ENCODE measurements around the gene RDH12.

DNA sequence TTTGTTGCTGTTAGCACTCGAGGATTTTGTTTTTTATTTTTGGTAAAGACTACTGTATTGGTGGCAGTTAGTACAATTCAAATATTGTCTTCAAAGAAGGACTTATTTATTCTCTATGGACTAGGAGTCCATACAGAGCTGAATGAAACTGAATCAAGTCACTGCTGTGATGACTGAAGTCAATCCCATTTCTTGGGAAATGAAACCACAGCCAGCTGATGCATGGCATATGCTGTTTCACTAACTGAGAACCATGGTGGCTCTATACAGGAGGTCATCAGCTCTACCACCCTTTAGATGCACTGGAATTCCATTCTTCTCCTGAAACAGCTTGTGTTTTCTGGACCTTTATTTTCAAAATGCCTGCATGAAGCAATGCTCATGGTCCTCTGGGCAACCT, 49.5 kb upstream of the RDH12 start:
- TF ChIP-seq EZH2 (IDR thresholded peaks at IDR 0.05; ENCODE audit: borderline replicate concordance, low read depth, low read length, severe bottlenecking) (no peak), POLR2A (IDR thresholded peaks at IDR 0.05; ENCODE audit: low read depth, low read length) (no peak), POLR2AphosphoS5 (IDR thresholded peaks at IDR 0.05; ENCODE audit: insufficient read depth, low read depth, low read length) (no peak), GATA2 (IDR thresholded peaks at IDR 0.05; ENCODE audit: insufficient read depth, insufficient read length, low read depth, low read length) (no peak), FOS (IDR thresholded peaks at IDR 0.05; ENCODE audit: borderline replicate concordance, insufficient read depth, low read length) (no peak)
- TF ChIP-seq, protein P1, sequence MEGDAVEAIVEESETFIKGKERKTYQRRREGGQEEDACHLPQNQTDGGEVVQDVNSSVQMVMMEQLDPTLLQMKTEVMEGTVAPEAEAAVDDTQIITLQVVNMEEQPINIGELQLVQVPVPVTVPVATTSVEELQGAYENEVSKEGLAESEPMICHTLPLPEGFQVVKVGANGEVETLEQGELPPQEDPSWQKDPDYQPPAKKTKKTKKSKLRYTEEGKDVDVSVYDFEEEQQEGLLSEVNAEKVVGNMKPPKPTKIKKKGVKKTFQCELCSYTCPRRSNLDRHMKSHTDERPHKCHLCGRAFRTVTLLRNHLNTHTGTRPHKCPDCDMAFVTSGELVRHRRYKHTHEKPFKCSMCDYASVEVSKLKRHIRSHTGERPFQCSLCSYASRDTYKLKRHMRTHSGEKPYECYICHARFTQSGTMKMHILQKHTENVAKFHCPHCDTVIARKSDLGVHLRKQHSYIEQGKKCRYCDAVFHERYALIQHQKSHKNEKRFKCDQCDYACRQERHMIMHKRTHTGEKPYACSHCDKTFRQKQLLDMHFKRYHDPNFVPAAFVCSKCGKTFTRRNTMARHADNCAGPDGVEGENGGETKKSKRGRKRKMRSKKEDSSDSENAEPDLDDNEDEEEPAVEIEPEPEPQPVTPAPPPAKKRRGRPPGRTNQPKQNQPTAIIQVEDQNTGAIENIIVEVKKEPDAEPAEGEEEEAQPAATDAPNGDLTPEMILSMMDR (IDR thresholded peaks at IDR 0.05; ENCODE audit: extremely low read depth in 1 of 2, insufficient read depth in 1 of 2, low read depth in 1 of 2, low read length in 2 of 2): no peak
- TF ChIP-seq, protein P2, sequence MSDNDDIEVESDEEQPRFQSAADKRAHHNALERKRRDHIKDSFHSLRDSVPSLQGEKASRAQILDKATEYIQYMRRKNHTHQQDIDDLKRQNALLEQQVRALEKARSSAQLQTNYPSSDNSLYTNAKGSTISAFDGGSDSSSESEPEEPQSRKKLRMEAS (IDR thresholded peaks at IDR 0.05; ENCODE audit: insufficient read depth, insufficient read length): no peak
